Astrocyte (in vitro differentiated cells and primary cell): ENCODE data around the gene MRGPRF. TPM values are rescaled to one million over a fixed set of nuclear protein-coding genes. Genes with fewer than 3 reads are reported as not detected.

Source experiments
- DNase-seq: peaks from one replicate; pipeline ENCODE4 v3.0.0-alpha.2; 2010; ENCODE audit warnings: low read depth
- FAIRE-seq: peaks from 2 replicates; lab custom pipeline; 2011; peaks lifted over from hg19 to GRCh38; lab: Jason Lieb, UNC
- H2AFZ ChIP-seq: 2 replicates; pipeline ENCODE4 v1.6.0; 2012; ENCODE audit warnings: low read depth, low read length, inconsistent platforms
- H3K27ac ChIP-seq: 2 replicates; pipeline ENCODE4 v1.5.1; 2011; ENCODE audit warnings: low read depth, low read length, inconsistent platforms
- H3K27me3 ChIP-seq: 2 replicates; pipeline ENCODE4 v1.6.0; 2011; ENCODE audit warnings: low read length, inconsistent platforms; ENCODE audit not compliant: insufficient read depth
- H3K36me3 ChIP-seq: 2 replicates; pipeline ENCODE4 v1.5.1; 2011; ENCODE audit warnings: low read length, inconsistent platforms; ENCODE audit not compliant: insufficient read depth
- H3K4me1 ChIP-seq: 2 replicates; pipeline ENCODE4 v1.5.1; 2011; ENCODE audit warnings: low read length, inconsistent platforms; ENCODE audit not compliant: insufficient read depth
- H3K4me2 ChIP-seq: 2 replicates; pipeline ENCODE4 v1.6.0; 2012; ENCODE audit warnings: low read length, inconsistent platforms
- H3K4me3 ChIP-seq: 2 replicates; pipeline ENCODE4 v1.5.1; 2011; ENCODE audit warnings: low read depth, mild to moderate bottlenecking, low read length, inconsistent platforms; ENCODE audit not compliant: insufficient read depth
- H3K79me2 ChIP-seq: 2 replicates; pipeline ENCODE4 v1.6.0; 2012; ENCODE audit warnings: mild to moderate bottlenecking, low read length, inconsistent platforms; ENCODE audit not compliant: insufficient read depth
- H3K9ac ChIP-seq: 2 replicates; pipeline ENCODE4 v1.6.0; 2012; ENCODE audit warnings: mild to moderate bottlenecking, low read length, inconsistent platforms
- H3K9me3 ChIP-seq: 2 replicates; pipeline ENCODE4 v1.5.1; 2012; ENCODE audit warnings: low read depth, mild to moderate bottlenecking, low read length, inconsistent platforms; ENCODE audit not compliant: insufficient read depth
- H4K20me1 ChIP-seq: 2 replicates; pipeline ENCODE4 v1.6.0; 2012; ENCODE audit warnings: low read length, inconsistent platforms; ENCODE audit not compliant: insufficient read depth
- H3K27ac Mint-ChIP-seq: one replicate; pipeline ENCODE4 v1.8.0; 2021; ENCODE audit warnings: mild to moderate bottlenecking, mixed read lengths; ENCODE audit not compliant: unreplicated experiment
- H3K27me3 Mint-ChIP-seq: one replicate; pipeline ENCODE4 v1.8.0; 2021; ENCODE audit warnings: low read depth, mixed read lengths; ENCODE audit not compliant: unreplicated experiment
- H3K36me3 Mint-ChIP-seq: one replicate; pipeline ENCODE4 v1.8.0; 2021; ENCODE audit warnings: low read depth, mixed read lengths; ENCODE audit not compliant: unreplicated experiment
- H3K4me1 Mint-ChIP-seq: one replicate; pipeline ENCODE4 v1.8.0; 2021; ENCODE audit warnings: low read depth, mixed read lengths; ENCODE audit not compliant: unreplicated experiment
- H3K4me3 Mint-ChIP-seq: one replicate; pipeline ENCODE4 v1.8.0; 2021; ENCODE audit warnings: mild to moderate bottlenecking, moderate library complexity, mixed read lengths; ENCODE audit not compliant: unreplicated experiment
- H3K9me3 Mint-ChIP-seq: one replicate; pipeline ENCODE4 v1.8.0; 2021; ENCODE audit warnings: mild to moderate bottlenecking, mixed read lengths; ENCODE audit not compliant: unreplicated experiment
- CTCF ChIP-seq: IDR thresholded peaks from 2 replicates; pipeline ENCODE4 v1.5.1; 2011; ENCODE audit warnings: low read depth, mild to moderate bottlenecking, inconsistent platforms, low read length, moderate library complexity; ENCODE audit not compliant: insufficient read depth
- EZH2 ChIP-seq: IDR thresholded peaks from 2 replicates; pipeline ENCODE4 v1.6.1; 2012; ENCODE audit warnings: mild to moderate bottlenecking, low read length, inconsistent platforms; ENCODE audit not compliant: insufficient read depth
- total RNA-seq: library from RNA; stranded (reverse); gene quantifications from 2 replicates; pipeline ENCODE4 v1.2.1, GENCODE V29; 2021

Gene MRGPRF
- total RNA-seq, 1 donor from 2014 or later: 4.1 TPM

GRCh38 chr11:69054397-69055211 is 41.6 kb upstream of the MRGPRF start:
- Histone ChIP-seq H2AFZ (no peak overlapping the region), H3K27me3 (no peaks in the 10 kb centered on the region), H3K27ac (no peak overlapping the region), H3K4me2 (no peak overlapping the region), H3K9ac (no peak overlapping the region), H3K9me3 (no peaks in the 10 kb centered on the region), H3K4me1 (peaks cover 4% of the 10 kb centered on the region), H3K36me3 (no peaks in the 10 kb centered on the region), H3K79me2 (peaks cover 53% of the 10 kb centered on the region), H3K4me3 (no peak overlapping the region), H4K20me1 (peaks cover 67% of the 10 kb centered on the region)
- Mint-ChIP-seq H3K4me1 (no peaks in the 10 kb centered on the region), H3K27me3 (no peaks in the 10 kb centered on the region), H3K9me3 (no peaks in the 10 kb centered on the region), H3K27ac (no peak overlapping the region), H3K4me3 (no peak overlapping the region), H3K36me3 (peaks cover 2% of the 10 kb centered on the region)
- TF ChIP-seq EZH2 (no peak), CTCF (no peak)
- FAIRE-seq (no peak), DNase-seq (no peak)

- H3K4me3 ChIP-seq: no peak overlapping the region
- H3K27ac Mint-ChIP-seq: no peak overlapping the region
- H3K9ac ChIP-seq: no peak overlapping the region
- H3K27ac ChIP-seq: no peak overlapping the region
- no peak overlapping the region for H3K4me3 Mint-ChIP-seq
- H3K79me2 ChIP-seq: peaks cover 60% of the 10 kb centered on the region
- H4K20me1 ChIP-seq: peaks cover 67% of the 10 kb centered on the region
- no peak overlapping the region for H2AFZ ChIP-seq
- no peaks in the 10 kb centered on the region for H3K27me3 Mint-ChIP-seq
- no peaks in the 10 kb centered on the region for H3K4me1 Mint-ChIP-seq
- TF ChIP-seq EZH2: no peak
- H3K9me3 Mint-ChIP-seq: no peaks in the 10 kb centered on the region
- H3K36me3 Mint-ChIP-seq: peaks cover 2% of the 10 kb centered on the region
- H3K4me1 ChIP-seq: peaks cover 8% of the 10 kb centered on the region
- no peaks in the 10 kb centered on the region for H3K9me3 ChIP-seq
- no peaks in the 10 kb centered on the region for H3K27me3 ChIP-seq
- no peaks in the 10 kb centered on the region for H3K36me3 ChIP-seq
- DNase-seq: no peak
- no peak for FAIRE-seq
- H3K4me2 ChIP-seq: no peak overlapping the region
Measured at GRCh38 chr11:69053546-69054396, 40.7 kb upstream of the MRGPRF start.

GRCh38 chr11:69053169-69053477 is 40.1 kb upstream of the MRGPRF start:
- no peak overlapping the region for H3K4me2 ChIP-seq
- Mint-ChIP-seq H3K27me3 (no peaks in the 10 kb centered on the region), H3K36me3 (peaks cover 2% of the 10 kb centered on the region), H3K4me3 (no peak overlapping the region), H3K9me3 (no peaks in the 10 kb centered on the region), H3K4me1 (no peaks in the 10 kb centered on the region), H3K27ac (no peak overlapping the region)
- H4K20me1 ChIP-seq: peaks cover 65% of the 10 kb centered on the region
- no peak for DNase-seq
- no peaks in the 10 kb centered on the region for H3K36me3 ChIP-seq
- H2AFZ ChIP-seq: no peak overlapping the region
- H3K27ac ChIP-seq: no peak overlapping the region
- TF ChIP-seq CTCF: no peak
- H3K4me1 ChIP-seq: peaks cover 12% of the 10 kb centered on the region
- no peaks in the 10 kb centered on the region for H3K27me3 ChIP-seq
- peaks cover 60% of the 10 kb centered on the region for H3K79me2 ChIP-seq
- H3K4me3 ChIP-seq: no peak overlapping the region
- no peaks in the 10 kb centered on the region for H3K9me3 ChIP-seq
- no peak for FAIRE-seq
- H3K9ac ChIP-seq: no peak overlapping the region
